ENCODE measurements around the gene ADAMTS12. TPM values are rescaled to one million over a fixed set of nuclear protein-coding genes. Genes with fewer than 3 reads are reported as not detected.

ADAMTS12 gene
- total RNA-seq, 2 experiments from 2014 or later = not detected

GRCh38 chr5:33901156-33901555, 9.4 kb upstream of the ADAMTS12 start:
- Mint-ChIP-seq H3K4me3 (no peak overlapping the region), H3K27me3 (ENCODE audit: low read depth) (peaks cover 7% of the 10 kb centered on the region), H3K9me3 (ENCODE audit: insufficient read depth) (peaks cover 11% of the 10 kb centered on the region), H3K27ac (no peak overlapping the region), H3K36me3 (ENCODE audit: low read depth) (no peaks in the 10 kb centered on the region), H3K4me1 (ENCODE audit: low read depth) (no peaks in the 10 kb centered on the region)
- DNase-seq (no peak), ATAC-seq (no peak)
- ChIA-PET POLR2A (no interaction called here), CTCF (no interaction called here)

DNA sequence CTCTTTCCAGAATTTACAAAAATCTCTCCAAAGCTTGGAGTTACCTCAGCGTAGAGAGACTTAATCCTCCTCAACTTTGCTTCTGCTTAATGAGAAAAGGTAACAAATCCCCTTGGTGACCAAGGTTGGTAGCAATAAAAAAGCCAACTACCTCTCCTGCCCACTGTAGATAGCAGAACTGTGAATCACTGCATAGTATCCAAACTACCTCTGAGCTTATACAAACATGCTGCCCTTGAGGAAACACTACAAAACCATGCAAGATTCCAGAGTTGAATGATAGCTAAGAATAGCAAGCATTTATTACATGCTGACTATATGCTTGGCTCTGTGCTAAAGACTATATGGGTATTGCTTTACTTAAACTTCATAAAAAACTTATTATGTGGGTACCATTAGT, 2.8 kb upstream of the ADAMTS12 start:
- peaks cover 44% of the 10 kb centered on the region for H3K27me3 Mint-ChIP-seq (ENCODE audit: low read depth)
- H3K27ac Mint-ChIP-seq = no peak overlapping the region
- POLR2A ChIA-PET = no interaction called here
- H3K36me3 Mint-ChIP-seq (ENCODE audit: low read depth) = no peaks in the 10 kb centered on the region
- no peak for DNase-seq
- H3K9me3 Mint-ChIP-seq (ENCODE audit: insufficient read depth) = no peaks in the 10 kb centered on the region
- CTCF ChIA-PET = no interaction called here
- ATAC-seq = no peak
- peaks cover 2% of the 10 kb centered on the region for H3K4me1 Mint-ChIP-seq (ENCODE audit: low read depth)
- no peak overlapping the region for H3K4me3 Mint-ChIP-seq

DNA sequence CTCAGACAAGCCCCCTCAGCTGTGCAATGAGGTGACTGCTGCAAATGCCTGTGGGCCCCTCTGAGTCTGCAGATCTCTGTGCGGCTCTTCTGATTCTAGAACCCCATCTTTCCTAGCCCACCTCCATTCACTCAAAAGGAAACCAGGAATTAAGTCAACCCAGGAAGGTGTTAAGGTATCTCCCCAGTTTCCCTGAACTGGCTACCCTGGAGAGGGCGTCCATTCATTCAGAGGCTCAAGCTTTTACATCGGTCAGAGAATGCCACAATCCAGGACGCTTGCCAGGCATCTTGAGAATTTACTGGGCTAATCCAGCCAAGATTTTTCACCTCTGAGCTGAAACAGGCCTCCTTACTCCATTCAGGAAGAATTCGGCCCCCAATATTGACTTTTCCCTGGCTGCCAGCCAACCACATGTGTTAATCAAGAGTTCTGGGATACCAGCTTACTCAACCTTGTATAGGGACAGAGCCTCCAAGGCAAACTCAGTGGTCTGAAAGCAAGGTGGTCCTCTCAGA, 889 bp upstream of the ADAMTS12 start:
- H3K27me3 Mint-ChIP-seq (ENCODE audit: low read depth) = peaks cover 49% of the 10 kb centered on the region
- DNase-seq (no peak), ATAC-seq (no peak)
- peaks cover 2% of the 10 kb centered on the region for H3K4me1 Mint-ChIP-seq (ENCODE audit: low read depth)
- no peak overlapping the region for H3K4me3 Mint-ChIP-seq
- no peaks in the 10 kb centered on the region for H3K9me3 Mint-ChIP-seq (ENCODE audit: insufficient read depth)
- no peak overlapping the region for H3K27ac Mint-ChIP-seq
- CTCF ChIA-PET = interaction anchor here (2.0 kb wide), 1 partner anchor 42 kb away, joined by 4 read pairs; no protein-coding TSS in a partner anchor
- POLR2A ChIA-PET = no interaction called here
- H3K36me3 Mint-ChIP-seq (ENCODE audit: low read depth) = no peaks in the 10 kb centered on the region

GRCh38 chr5:33891446-33891787, 373 bp downstream of the ADAMTS12 start:
- H3K4me3 Mint-ChIP-seq = no peak overlapping the region
- H3K27ac Mint-ChIP-seq = no peak overlapping the region
- no peaks in the 10 kb centered on the region for H3K36me3 Mint-ChIP-seq (ENCODE audit: low read depth)
- ATAC-seq (no peak), DNase-seq (no peak)
- H3K9me3 Mint-ChIP-seq (ENCODE audit: insufficient read depth) = no peaks in the 10 kb centered on the region
- H3K4me1 Mint-ChIP-seq (ENCODE audit: low read depth) = peaks cover 2% of the 10 kb centered on the region
- H3K27me3 Mint-ChIP-seq (ENCODE audit: low read depth) = peaks cover 45% of the 10 kb centered on the region
- CTCF ChIA-PET = interaction anchor here (2.0 kb wide), 1 partner anchor 43 kb away, joined by 4 read pairs; no protein-coding TSS in a partner anchor
- POLR2A ChIA-PET = no interaction called here

GRCh38 chr5:33890131-33891032, 1.4 kb downstream of the ADAMTS12 start:
- ChIA-PET POLR2A (no interaction called here), CTCF (interaction anchor here (2.0 kb wide), 1 partner anchor 44 kb away, joined by 4 read pairs; no protein-coding TSS in a partner anchor)
- Mint-ChIP-seq H3K36me3 (ENCODE audit: low read depth) (no peaks in the 10 kb centered on the region), H3K4me1 (ENCODE audit: low read depth) (peaks cover 2% of the 10 kb centered on the region), H3K4me3 (no peak overlapping the region), H3K27me3 (ENCODE audit: low read depth) (peaks cover 45% of the 10 kb centered on the region), H3K27ac (no peak overlapping the region), H3K9me3 (ENCODE audit: insufficient read depth) (no peaks in the 10 kb centered on the region)
- DNase-seq (no peak), ATAC-seq (no peak)

- Mint-ChIP-seq H3K27ac (no peak overlapping the region), H3K36me3 (ENCODE audit: low read depth) (no peaks in the 10 kb centered on the region), H3K4me1 (ENCODE audit: low read depth) (peaks cover 2% of the 10 kb centered on the region), H3K4me3 (no peak overlapping the region), H3K9me3 (ENCODE audit: insufficient read depth) (no peaks in the 10 kb centered on the region), H3K27me3 (ENCODE audit: low read depth) (peaks cover 36% of the 10 kb centered on the region)
- POLR2A ChIA-PET = no interaction called here
- CTCF ChIA-PET = no interaction called here
- DNase-seq (no peak), ATAC-seq (no peak)
Observed at GRCh38 chr5:33888587-33888986, 3.2 kb downstream of the ADAMTS12 start.

DNA sequence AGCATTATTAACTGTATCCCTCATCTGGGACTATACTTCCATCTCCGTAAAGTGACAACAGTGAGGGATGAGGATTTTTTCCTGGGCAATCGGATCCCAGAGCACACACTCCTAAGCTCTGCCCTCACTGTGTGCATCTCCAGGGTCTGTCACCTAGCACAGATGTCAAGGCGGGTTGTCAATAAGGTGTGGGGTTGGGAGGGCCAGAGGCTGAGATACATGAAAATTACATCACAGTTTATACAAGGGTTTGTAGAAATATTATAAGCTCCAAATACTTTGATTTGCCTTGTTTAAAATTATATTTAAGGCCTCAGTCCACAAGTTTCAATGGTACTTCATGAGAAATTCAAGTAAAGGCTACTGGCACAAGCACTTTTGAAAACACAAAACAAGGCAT, 4.5 kb downstream of the ADAMTS12 start:
- Mint-ChIP-seq H3K9me3 (ENCODE audit: insufficient read depth) (no peaks in the 10 kb centered on the region), H3K4me1 (ENCODE audit: low read depth) (peaks cover under 1% of the 10 kb centered on the region), H3K4me3 (no peak overlapping the region), H3K27me3 (ENCODE audit: low read depth) (peaks cover 26% of the 10 kb centered on the region), H3K36me3 (ENCODE audit: low read depth) (no peaks in the 10 kb centered on the region), H3K27ac (no peak overlapping the region)
- ATAC-seq = no peak
- CTCF ChIA-PET = no interaction called here
- POLR2A ChIA-PET = interaction anchor here (0.6 kb wide), 1 partner anchor 24 kb away, joined by 3 read pairs; no protein-coding TSS in a partner anchor
- no peak for DNase-seq

DNA sequence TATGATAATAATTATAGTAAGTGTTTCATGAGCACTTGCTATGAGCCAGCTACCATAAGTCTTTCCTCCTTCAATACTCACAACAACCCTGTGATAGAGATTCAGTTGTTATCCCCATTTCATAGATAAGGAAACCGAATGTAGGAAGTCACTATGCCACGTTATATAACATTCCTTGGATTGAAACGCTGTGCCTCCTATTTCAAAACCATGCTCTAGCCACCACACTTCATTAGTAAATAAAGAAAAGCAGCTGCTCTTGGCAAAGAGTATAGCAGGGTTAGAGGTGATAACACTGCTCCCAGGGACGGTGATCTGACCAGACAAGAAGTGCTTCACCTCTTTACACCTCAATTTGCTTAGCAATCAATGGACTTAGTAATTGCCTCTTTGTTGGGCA, 5.5 kb downstream of the ADAMTS12 start:
- ChIA-PET CTCF (no interaction called here), POLR2A (no interaction called here)
- Mint-ChIP-seq H3K27ac (no peak overlapping the region), H3K36me3 (ENCODE audit: low read depth) (no peaks in the 10 kb centered on the region), H3K27me3 (ENCODE audit: low read depth) (peaks cover 21% of the 10 kb centered on the region), H3K9me3 (ENCODE audit: insufficient read depth) (no peaks in the 10 kb centered on the region), H3K4me1 (ENCODE audit: low read depth) (no peaks in the 10 kb centered on the region), H3K4me3 (no peak overlapping the region)
- no peak for ATAC-seq
- DNase-seq = no peak

DNA sequence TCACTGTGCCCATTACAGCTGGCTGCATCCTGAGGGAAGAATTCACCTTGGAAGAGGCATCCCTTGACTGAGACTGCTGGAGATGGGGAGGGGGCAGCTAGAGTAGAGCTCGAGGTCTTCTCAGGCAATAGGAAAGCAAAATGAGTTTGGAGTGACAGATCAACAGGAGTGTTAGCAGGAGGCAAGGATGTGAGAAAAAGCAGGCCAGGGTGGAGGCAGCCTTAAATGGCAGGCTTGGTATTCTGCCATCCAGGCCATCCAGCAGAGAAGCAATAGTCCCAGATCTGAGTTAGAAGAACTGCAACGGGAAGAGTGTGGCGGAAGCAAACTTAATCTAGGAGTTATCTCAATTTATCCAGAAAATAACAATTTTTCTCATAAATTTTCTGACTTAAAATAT, 6.1 kb downstream of the ADAMTS12 start:
- peaks cover 16% of the 10 kb centered on the region for H3K27me3 Mint-ChIP-seq (ENCODE audit: low read depth)
- H3K27ac Mint-ChIP-seq = no peak overlapping the region
- CTCF ChIA-PET = no interaction called here
- no peak overlapping the region for H3K4me3 Mint-ChIP-seq
- POLR2A ChIA-PET = no interaction called here
- no peaks in the 10 kb centered on the region for H3K4me1 Mint-ChIP-seq (ENCODE audit: low read depth)
- no peaks in the 10 kb centered on the region for H3K9me3 Mint-ChIP-seq (ENCODE audit: insufficient read depth)
- no peaks in the 10 kb centered on the region for H3K36me3 Mint-ChIP-seq (ENCODE audit: low read depth)
- DNase-seq = no peak
- ATAC-seq = no peak

GRCh38 chr5:33883482-33883881, 8.3 kb downstream of the ADAMTS12 start:
- no peak overlapping the region for H3K4me3 Mint-ChIP-seq

DNA sequence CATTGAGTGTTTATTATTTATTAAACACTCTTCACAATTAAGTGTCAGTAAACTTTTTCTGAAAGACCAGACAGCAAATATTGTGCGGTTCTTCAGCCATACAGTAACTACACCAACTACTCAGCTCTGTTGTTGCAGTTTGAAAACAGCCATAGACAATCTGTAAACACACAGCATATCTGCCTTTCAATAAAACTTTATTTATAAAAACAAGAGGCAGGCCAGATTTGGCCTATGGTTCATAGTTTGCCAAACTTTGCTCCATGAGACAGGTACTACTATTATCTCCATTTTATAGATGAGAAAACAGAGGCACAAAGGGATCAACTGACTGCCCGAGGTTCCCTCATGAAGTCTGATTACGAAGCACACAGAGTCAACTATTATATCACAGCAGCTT, 11.5 kb downstream of the ADAMTS12 start:
- Mint-ChIP-seq H3K36me3 (ENCODE audit: low read depth) (no peaks in the 10 kb centered on the region), H3K27ac (no peak overlapping the region), H3K27me3 (ENCODE audit: low read depth) (peaks cover 4% of the 10 kb centered on the region), H3K9me3 (ENCODE audit: insufficient read depth) (peaks cover 3% of the 10 kb centered on the region), H3K4me3 (no peak overlapping the region), H3K4me1 (ENCODE audit: low read depth) (no peaks in the 10 kb centered on the region)
- ChIA-PET CTCF (no interaction called here), POLR2A (no interaction called here)
- no peak for DNase-seq
- no peak for ATAC-seq

More at GRCh38 chr5:33883482-33883881, 8.3 kb downstream of the ADAMTS12 start:
- DNase-seq = no peak
- H3K9me3 Mint-ChIP-seq (ENCODE audit: insufficient read depth) = no peaks in the 10 kb centered on the region
- H3K27ac Mint-ChIP-seq = no peak overlapping the region
- ATAC-seq = no peak
- H3K4me1 Mint-ChIP-seq (ENCODE audit: low read depth) = no peaks in the 10 kb centered on the region
- no peaks in the 10 kb centered on the region for H3K36me3 Mint-ChIP-seq (ENCODE audit: low read depth)
- ChIA-PET POLR2A (no interaction called here), CTCF (no interaction called here)
- peaks cover 4% of the 10 kb centered on the region for H3K27me3 Mint-ChIP-seq (ENCODE audit: low read depth)

GRCh38 chr5:33877449-33877848, 14.3 kb downstream of the ADAMTS12 start:
- ATAC-seq = no peak
- H3K27me3 Mint-ChIP-seq (ENCODE audit: low read depth) = peaks cover 3% of the 10 kb centered on the region
- H3K36me3 Mint-ChIP-seq (ENCODE audit: low read depth) = no peaks in the 10 kb centered on the region
- POLR2A ChIA-PET = no interaction called here
- peaks cover 3% of the 10 kb centered on the region for H3K9me3 Mint-ChIP-seq (ENCODE audit: insufficient read depth)
- DNase-seq = no peak
- no peak overlapping the region for H3K4me3 Mint-ChIP-seq
- H3K4me1 Mint-ChIP-seq (ENCODE audit: low read depth) = no peaks in the 10 kb centered on the region
- CTCF ChIA-PET = interaction anchor here (1.4 kb wide), 1 partner anchor 288 kb away, joined by 3 read pairs; no protein-coding TSS in a partner anchor
- no peak overlapping the region for H3K27ac Mint-ChIP-seq
